H1 (cell line): ENCODE measurements around the gene BMPR1A. TPM values are rescaled to one million over a fixed set of nuclear protein-coding genes. Genes with fewer than 3 reads are reported as not detected.

Experiments
- CTCF ChIA-PET: fragments of 300-600 bp; sonication (Branson Sonifier 250); formaldehyde crosslinking; loops from one replicate; lab custom pipeline; 2021; ENCODE audit not compliant: partially characterized antibody; lab: Charles Lee
- POLR2A ChIA-PET: fragments of 300-600 bp; sonication (Branson Sonifier 250); formaldehyde crosslinking; loops from one replicate; lab custom pipeline; 2021; ENCODE audit warnings: inconsistent platforms; ENCODE audit not compliant: partially characterized antibody; lab: Charles Lee
- DNase-seq, 2 experiments: peaks; one replicate each; pipeline versions ENCODE4 v3.0.0 to v3.0.0-alpha.2; 2010 to 2022; ENCODE audit warnings: low spot score in 2 of 2, low read depth in 1 of 2, mixed read lengths in 1 of 2
- FAIRE-seq: peaks from 2 replicates; lab custom pipeline; 2011; peaks lifted over from hg19 to GRCh38; lab: Jason Lieb, UNC
- H2AFZ ChIP-seq: 2 replicates; pipeline ENCODE4 v1.8.1; 2012; ENCODE audit warnings: low read length, inconsistent platforms
- H2AK5ac ChIP-seq: 2 replicates; pipeline ENCODE4 v1.6.1; 2013; ENCODE audit warnings: low read depth, low read length
- H2BK120ac ChIP-seq: replicated peaks from 2 replicates; pipeline ENCODE3; 2013; ENCODE audit warnings: low read depth, low read length, inconsistent platforms
- H2BK12ac ChIP-seq: 2 replicates; pipeline ENCODE4 v1.6.1; 2013; ENCODE audit warnings: low read depth, low read length
- H2BK15ac ChIP-seq: 2 replicates; pipeline ENCODE4 v1.6.1; 2013; ENCODE audit warnings: low read length
- H2BK20ac ChIP-seq: 2 replicates; pipeline ENCODE4 v1.6.1; 2013; ENCODE audit warnings: low read length
- H2BK5ac ChIP-seq: 2 replicates; pipeline ENCODE4 v1.6.1; 2013; ENCODE audit warnings: low read depth, low read length
- H3K14ac ChIP-seq: 2 replicates; pipeline ENCODE4 v1.6.1; 2013; ENCODE audit warnings: inconsistent platforms; ENCODE audit not compliant: insufficient read length
- H3K18ac ChIP-seq: 2 replicates; pipeline ENCODE4 v1.6.1; 2013; ENCODE audit warnings: low read length; ENCODE audit errors: extremely low read depth
- H3K23ac ChIP-seq: 2 replicates; pipeline ENCODE4 v1.6.1; 2013; ENCODE audit warnings: inconsistent platforms; ENCODE audit not compliant: insufficient read length
- H3K23me2 ChIP-seq: 2 replicates; pipeline ENCODE4 v1.6.1; 2013; ENCODE audit warnings: low read depth, low read length
- H3K27ac ChIP-seq: 2 replicates; pipeline ENCODE4 v1.6.1; 2011; ENCODE audit warnings: low read depth, low read length, inconsistent platforms
- H3K27me3 ChIP-seq, 4 experiments: replicated peaks in 1 of 4; 1 replicate in 1 of 4; 2 replicates in 3 of 4; pipeline versions ENCODE4 v1.6.1 to v1.8.1; 2011 to 2013; ENCODE audit warnings: low read length in 3 of 4, mild to moderate bottlenecking in 3 of 4, inconsistent platforms in 2 of 4, mixed read lengths in 2 of 4, moderate library complexity in 1 of 4; ENCODE audit not compliant: control insufficient read depth in 3 of 4, insufficient read depth in 3 of 4; ENCODE audit errors: extremely low read depth in 1 of 4
- H3K36me3 ChIP-seq, 4 experiments: 2 replicates each; pipeline versions ENCODE4 v1.6.1 to v1.8.1; 2011 to 2013; ENCODE audit warnings: mild to moderate bottlenecking in 4 of 4, low read length in 3 of 4, moderate library complexity in 2 of 4, control low read depth in 1 of 4, inconsistent platforms in 1 of 4; ENCODE audit not compliant: insufficient read depth in 4 of 4, control insufficient read depth in 2 of 4
- H3K4ac ChIP-seq: replicated peaks from 2 replicates; pipeline ENCODE3; 2013; ENCODE audit warnings: low read length, low read depth, mixed read lengths, inconsistent platforms; ENCODE audit not compliant: insufficient read length
- H3K4me1 ChIP-seq, 4 experiments: replicated peaks in 1 of 4; 1 replicate in 1 of 4; 2 replicates in 3 of 4; pipeline versions ENCODE4 v1.6.1 to v1.8.1; 2011 to 2013; ENCODE audit warnings: low read length in 3 of 4, inconsistent platforms in 2 of 4, mixed read lengths in 1 of 4; ENCODE audit not compliant: insufficient read depth in 4 of 4, control insufficient read depth in 3 of 4
- H3K4me2 ChIP-seq, 2 experiments: 2 replicates each; pipeline versions ENCODE4 v1.6.1 to v1.8.1; 2011 to 2013; ENCODE audit warnings: low read depth in 2 of 2, low read length in 2 of 2, control low read depth in 1 of 2, inconsistent platforms in 1 of 2, mild to moderate bottlenecking in 1 of 2; ENCODE audit not compliant: insufficient read depth in 1 of 2
- H3K4me3 ChIP-seq, 4 experiments: fragments of 200-600, 300-600 bp in 1 of 4; sonication (generic), shearing (Covaris generic), sonication (Bioruptor Twin) in 1 of 4; 2 replicates each; pipeline versions ENCODE4 v1.5.1 to v1.8.1; 2011 to 2016; ENCODE audit warnings: low read length in 4 of 4, low read depth in 3 of 4, control low read depth in 2 of 4, inconsistent platforms in 2 of 4, mild to moderate bottlenecking in 2 of 4, mixed read lengths in 1 of 4, moderate library complexity in 1 of 4; ENCODE audit not compliant: insufficient read depth in 2 of 4; ENCODE audit errors: extremely low read depth in 1 of 4
- H3K56ac ChIP-seq: replicated peaks from 2 replicates; pipeline ENCODE3; 2013; ENCODE audit warnings: low read depth, mild to moderate bottlenecking, mixed read lengths, low read length, inconsistent platforms; ENCODE audit not compliant: insufficient read length
- H3K79me1 ChIP-seq: 2 replicates; pipeline ENCODE4 v1.6.1; 2013; ENCODE audit warnings: low read depth, low read length, control low read depth
- H3K79me2 ChIP-seq, 2 experiments: 2 replicates each; pipeline versions ENCODE4 v1.6.1 to v1.8.1; 2012 to 2013; ENCODE audit warnings: low read length in 2 of 2, mild to moderate bottlenecking in 2 of 2, inconsistent platforms in 1 of 2; ENCODE audit not compliant: insufficient read depth in 2 of 2, control insufficient read depth in 1 of 2
- H3K9ac ChIP-seq, 4 experiments: replicated peaks in 1 of 4; 1 replicate in 1 of 4; 2 replicates in 3 of 4; pipeline versions ENCODE4 v1.6.1 to v1.8.1; 2011 to 2013; ENCODE audit warnings: low read depth in 3 of 4, low read length in 3 of 4, control low read depth in 2 of 4, mild to moderate bottlenecking in 2 of 4, moderate library complexity in 2 of 4, inconsistent platforms in 1 of 4; ENCODE audit errors: extremely low read depth in 1 of 4
- H3K9me3 ChIP-seq, 2 experiments: 2 replicates each; pipeline versions ENCODE4 v1.6.1 to v1.8.1; 2012 to 2013; ENCODE audit warnings: mild to moderate bottlenecking in 2 of 2, moderate library complexity in 2 of 2, control low read depth in 1 of 2, inconsistent platforms in 1 of 2, low read depth in 1 of 2, low read length in 1 of 2, mixed read lengths in 1 of 2; ENCODE audit not compliant: insufficient read depth in 2 of 2
- H4K20me1 ChIP-seq, 2 experiments: replicated peaks in 1 of 2; 2 replicates each; pipeline versions ENCODE3 to v1.8.1; 2011 to 2013; ENCODE audit warnings: inconsistent platforms in 2 of 2, low read length in 2 of 2, mild to moderate bottlenecking in 1 of 2; ENCODE audit not compliant: insufficient read depth in 2 of 2, control insufficient read depth in 1 of 2
- H4K5ac ChIP-seq: 2 replicates; pipeline ENCODE4 v1.6.1; 2013; ENCODE audit warnings: low read length, low read depth, mixed read lengths, inconsistent platforms; ENCODE audit not compliant: insufficient read length
- H4K8ac ChIP-seq: 2 replicates; pipeline ENCODE4 v1.8.0; 2013; ENCODE audit warnings: mild to moderate bottlenecking, moderate library complexity, low read length, inconsistent platforms; ENCODE audit not compliant: insufficient read depth; ENCODE audit errors: extremely low read depth
- H4K91ac ChIP-seq: replicated peaks from 2 replicates; pipeline ENCODE3; 2013; ENCODE audit warnings: low read length, mixed read lengths, inconsistent platforms; ENCODE audit not compliant: insufficient read length
- BACH1 ChIP-seq: IDR thresholded peaks from 2 replicates; pipeline ENCODE4 v1.6.1; 2012; ENCODE audit warnings: low read length, improper control_type of control experiment
- SIX5 ChIP-seq: IDR thresholded peaks from 2 replicates; pipeline ENCODE4 v1.6.1; 2011; ENCODE audit warnings: mild to moderate bottlenecking, low read depth, low read length
- SRF ChIP-seq: IDR thresholded peaks from 2 replicates; pipeline ENCODE4 v1.6.1; 2011; ENCODE audit warnings: mild to moderate bottlenecking, low read depth, low read length, moderate library complexity
- TBP ChIP-seq: IDR thresholded peaks from 2 replicates; pipeline ENCODE4 v1.6.1; 2011; ENCODE audit warnings: low read depth, low read length, improper control_type of control experiment
- WGBS, 2 experiments: shearing (Covaris generic) in 1 of 2; methylation state at CpG; one replicate each; pipeline versions ENCODE4 v1.1.6 to v1.1.7; 2013 to 2015; ENCODE audit warnings: low lambda C conversion rate in 2 of 2, mixed read lengths in 2 of 2, inconsistent platforms in 1 of 2, low coverage in 1 of 2, missing lambda C conversion rate in 1 of 2; ENCODE audit not compliant: insufficient replicate concordance in 2 of 2, insufficient coverage in 1 of 2, insufficient read length in 1 of 2; ENCODE audit errors: extremely low coverage in 1 of 2, missing lambda C conversion rate in 1 of 2; 5-methylcytosine and 5-hydroxymethylcytosine counted together
- polyA plus RNA-seq, 7 experiments: library from polyadenylated mRNA; depleted of rRNA in 3 of 7; stranded (reverse) in 5 of 7; unstranded in 2 of 7; fragments of >200 nt in 5 of 7; fragments of 200-250 nt in 2 of 7; gene quantifications; 1 replicate in 5 of 7; 2 replicates in 1 of 7; 4 replicates in 1 of 7; pipeline versions ENCODE4 v1.2.1 to v1.2.3, GENCODE V29; 2011 to 2013; ENCODE audit warnings: missing spikeins in 2 of 7, mixed read lengths in 2 of 7
- total RNA-seq: library from RNA; stranded (reverse); fragmentation: NEBNext Ultra II Directional; extraction: Animal tissue kit (Norgen Biotek cat#: 25700); gene quantifications from 2 replicates; pipeline ENCODE4 v1.2.1, GENCODE V29; 2021

Gene BMPR1A
- total and polyA plus RNA-seq, 2 of the 8 experiments (the other 6 are each of a cell fraction or from before 2014, with no cell fraction given): 34.4 to 129 TPM

DNA sequence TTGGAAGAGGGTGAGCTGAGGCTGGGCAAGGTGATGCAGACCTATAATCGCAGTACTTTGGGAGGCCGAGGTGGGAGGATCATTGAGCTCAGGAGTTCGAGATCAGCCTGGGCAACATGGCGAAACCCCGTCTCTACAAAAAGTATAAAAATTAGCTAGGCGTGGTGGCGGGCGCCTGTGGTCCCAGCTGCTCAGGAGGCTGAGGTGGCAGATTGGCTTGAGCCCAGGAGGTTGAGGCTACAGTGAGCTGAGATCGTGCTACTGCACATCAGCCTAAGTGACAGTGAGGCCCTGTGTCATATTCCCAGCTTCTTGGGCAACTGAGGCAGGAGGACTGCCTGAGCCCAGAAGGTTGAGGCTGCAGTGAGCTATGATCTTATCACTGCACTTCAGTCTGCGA is 13.6 kb downstream of the BMPR1A start:
- no peaks in the 10 kb centered on the region for H3K36me3 ChIP-seq
- peaks cover 18 to 20% of the 10 kb centered on the region in 2 experiments for H4K20me1 ChIP-seq
- H4K91ac ChIP-seq: no peak overlapping the region
- no peak overlapping the region for H2AK5ac ChIP-seq
- WGBS, 2 experiments: 92% methylated on average over 10 of the region's 10 CpGs; no CpG with 5 or more reads in 1 of the 2 experiments
- no peak overlapping the region for H3K14ac ChIP-seq
- no peak overlapping the region for H2BK20ac ChIP-seq
- H3K9me3 ChIP-seq: no peaks in the 10 kb centered on the region
- H2BK120ac ChIP-seq: no peak overlapping the region
- no peak overlapping the region for H2BK15ac ChIP-seq
- ChIA-PET CTCF (interaction anchor here (0.7 to 2.5 kb wide), 7 partner anchors 10 to 129 kb away, joined by 3 to 11 read pairs (median 4); no protein-coding TSS in a partner anchor), POLR2A (interaction anchor here (0.7 to 7.0 kb wide), 7 partner anchors 10 to 71 kb away, joined by 3 to 54 read pairs (median 4); partner anchors contain the start of gene BMPR1A)
- H3K79me1 ChIP-seq: peaks cover 5% of the 10 kb centered on the region; the same call in 1 of the 2 replicates
- peak overlapping the region; percentile 21 to 54 for H3K4me2 ChIP-seq
- H2AFZ ChIP-seq: no peak overlapping the region
- peaks cover 26 to 100% of the 10 kb centered on the region in 2 experiments for H3K79me2 ChIP-seq
- H3K27me3 ChIP-seq: no peaks in the 10 kb centered on the region
- no peak overlapping the region for H3K23ac ChIP-seq
- 0 out of 2 replicates have a peak overlapping the region, but pooled peaks have one; percentile 16 for H2BK5ac ChIP-seq
- TF ChIP-seq SIX5 (no peak), SRF (no peak), BACH1 (no peak), TBP (no peak)
- no peak for DNase-seq
- no peak overlapping the region for H3K4ac ChIP-seq
- H3K4me3 ChIP-seq: no peak overlapping the region; a peak in 1 of 8 replicates
- H3K56ac ChIP-seq: no peak overlapping the region
- no peak overlapping the region; the same call in 1 of the 2 replicates for H3K27ac ChIP-seq
- H3K18ac ChIP-seq: 0 out of 2 replicates have a peak overlapping the region, but pooled peaks have one; percentile 11
- H4K5ac ChIP-seq: no peak overlapping the region
- H3K4me1 ChIP-seq: peaks cover 7 to 28% (median 17%) of the 10 kb centered on the region in 4 experiments
- no peak for FAIRE-seq
- H4K8ac ChIP-seq: no peak overlapping the region
- H3K9ac ChIP-seq: no peak overlapping the region
- H2BK12ac ChIP-seq: no peak overlapping the region; the same call in 1 of the 2 replicates
- no peaks in the 10 kb centered on the region for H3K23me2 ChIP-seq
